ENCODE measurements around the gene SEMG1.

Gene SEMG1

GRCh38 chr20:45235995-45236394, 29.2 kb downstream of the SEMG1 start:
- H3K4me3 ChIP-seq (ENCODE audit: low read depth, low read length) = no peak overlapping the region
- peak; percentile 56 for TF ChIP-seq CTCF (IDR thresholded peaks at IDR 0.05; ENCODE audit: low read depth, low read length)
- no peak for TF ChIP-seq POLR2A (IDR thresholded peaks at IDR 0.05; ENCODE audit: extremely low read depth, insufficient read length)
- no peak for TF ChIP-seq MYC (IDR thresholded peaks at IDR 0.05; ENCODE audit: low read depth, low read length)
- DNase-seq (ENCODE audit: low read depth) = no peak

GRCh38 chr20:45238139-45238538, 31.3 kb downstream of the SEMG1 start:
- TF ChIP-seq MYC (IDR thresholded peaks at IDR 0.05; ENCODE audit: low read depth, low read length) = no peak
- TF ChIP-seq CTCF (IDR thresholded peaks at IDR 0.05; ENCODE audit: low read depth, low read length) = no peak
- TF ChIP-seq POLR2A (IDR thresholded peaks at IDR 0.05; ENCODE audit: extremely low read depth, insufficient read length) = no peak
- TF ChIP-seq, protein P1, sequence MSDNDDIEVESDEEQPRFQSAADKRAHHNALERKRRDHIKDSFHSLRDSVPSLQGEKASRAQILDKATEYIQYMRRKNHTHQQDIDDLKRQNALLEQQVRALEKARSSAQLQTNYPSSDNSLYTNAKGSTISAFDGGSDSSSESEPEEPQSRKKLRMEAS (IDR thresholded peaks at IDR 0.05; ENCODE audit: low read depth, low read length) = no peak
- DNase-seq (ENCODE audit: low read depth) = no peak
- H3K4me3 ChIP-seq (ENCODE audit: low read depth, low read length) = no peak overlapping the region

- peak overlapping the region; percentile 30 for H3K4me3 ChIP-seq (ENCODE audit: low read depth, low read length)
- TF ChIP-seq POLR2A (IDR thresholded peaks at IDR 0.05; ENCODE audit: extremely low read depth, insufficient read length) = no peak
- no peak for TF ChIP-seq CTCF (IDR thresholded peaks at IDR 0.05; ENCODE audit: low read depth, low read length)
- TF ChIP-seq, protein P1 (IDR thresholded peaks at IDR 0.05; ENCODE audit: low read depth, low read length) = no peak
- TF ChIP-seq MYC (IDR thresholded peaks at IDR 0.05; ENCODE audit: low read depth, low read length) = peak; percentile 51; the same call in 1 of the 2 replicates
- DNase-seq (ENCODE audit: low read depth) = peak; percentile 67
These were observed 39.3 kb downstream of the SEMG1 start for GRCh38 chr20:45246109-45246508.

DNA sequence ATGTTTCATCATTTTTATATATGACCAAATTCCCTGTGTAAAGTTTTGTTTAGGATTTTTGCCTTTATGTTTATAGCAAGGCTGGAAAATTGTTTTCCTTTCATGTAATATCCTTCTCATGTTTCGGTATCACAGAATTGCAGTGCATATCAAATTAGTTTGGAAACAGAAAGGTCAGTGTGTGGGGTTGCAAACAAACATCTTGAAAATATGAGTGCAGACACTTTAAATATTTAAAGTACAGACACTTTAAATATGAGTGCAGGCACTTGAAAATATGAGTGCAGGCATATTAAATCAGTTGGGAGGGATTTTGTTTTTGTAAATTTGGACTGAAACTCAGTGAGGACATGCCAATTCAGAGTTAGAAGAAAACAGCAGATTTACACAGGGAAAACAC, 41.0 kb downstream of the SEMG1 start:
- DNase-seq (ENCODE audit: low read depth) = no peak

GRCh38 chr20:45248609-45249008, 41.8 kb downstream of the SEMG1 start:
- DNase-seq (ENCODE audit: low read depth) = no peak
- no peak overlapping the region for H3K4me3 ChIP-seq (ENCODE audit: low read depth, low read length)
- TF ChIP-seq MYC (IDR thresholded peaks at IDR 0.05; ENCODE audit: low read depth, low read length) (no peak), POLR2A (IDR thresholded peaks at IDR 0.05; ENCODE audit: extremely low read depth, insufficient read length) (no peak), CTCF (IDR thresholded peaks at IDR 0.05; ENCODE audit: low read depth, low read length) (no peak)
- TF ChIP-seq, protein P1 (IDR thresholded peaks at IDR 0.05; ENCODE audit: low read depth, low read length) = no peak

More for the DNA sequence above, 41.0 kb downstream of the SEMG1 start:
- H3K4me3 ChIP-seq (ENCODE audit: low read depth, low read length) = no peak overlapping the region
- TF ChIP-seq CTCF (IDR thresholded peaks at IDR 0.05; ENCODE audit: low read depth, low read length) (no peak), POLR2A (IDR thresholded peaks at IDR 0.05; ENCODE audit: extremely low read depth, insufficient read length) (no peak), MYC (IDR thresholded peaks at IDR 0.05; ENCODE audit: low read depth, low read length) (no peak)
- TF ChIP-seq, protein P1 (IDR thresholded peaks at IDR 0.05; ENCODE audit: low read depth, low read length) = no peak

Data from NB4 (cell line).